HG03103 (cell line): Measurements from ENCODE around the gene EFNA4.

ENCODE experiments used
- ATAC-seq: cut with Tn5 transposase; IDR thresholded peaks from one replicate; pipeline ENCODE4 v1.9.1; 2021; ENCODE audit warnings: low read depth; ENCODE audit not compliant: unreplicated experiment

EFNA4 gene

GRCh38 chr1:155051342-155051776, 12.2 kb upstream of the EFNA4 start:
- ATAC-seq, result no peak

- no peak for ATAC-seq
Measured at GRCh38 chr1:155051777-155052398, 11.7 kb upstream of the EFNA4 start.

- ATAC-seq, result no peak
Measured at GRCh38 chr1:155052439-155053395, 10.8 kb upstream of the EFNA4 start.

- ATAC-seq, result no peak
Measured at GRCh38 chr1:155053531-155054105, 9.9 kb upstream of the EFNA4 start.

- ATAC-seq, result no peak
Measured at GRCh38 chr1:155057104-155057503, 6.4 kb upstream of the EFNA4 start.

- no peak for ATAC-seq
Measured at GRCh38 chr1:155057788-155058211, 5.7 kb upstream of the EFNA4 start.

- ATAC-seq, result no peak
Measured at GRCh38 chr1:155060736-155061135, 2.8 kb upstream of the EFNA4 start.

- ATAC-seq, result no peak
Measured at GRCh38 chr1:155061381-155062150, 2.0 kb upstream of the EFNA4 start.

- ATAC-seq, result no peak
Measured at GRCh38 chr1:155062151-155062686, 1.3 kb upstream of the EFNA4 start.

- ATAC-seq, result no peak
Measured at GRCh38 chr1:155062702-155063411, 683 bp upstream of the EFNA4 start.

- no peak for ATAC-seq
Measured at GRCh38 chr1:155064111-155064831, 731 bp downstream of the EFNA4 start.

GRCh38 chr1:155064832-155065429, 1.4 kb downstream of the EFNA4 start:
- no peak for ATAC-seq

- ATAC-seq, result no peak
Measured at GRCh38 chr1:155066777-155067176, 3.2 kb downstream of the EFNA4 start.

- no peak for ATAC-seq
Measured at GRCh38 chr1:155068599-155068998, 5.1 kb downstream of the EFNA4 start.

GRCh38 chr1:155069551-155070157, 6.1 kb downstream of the EFNA4 start:
- ATAC-seq, result no peak

GRCh38 chr1:155070158-155070621, 6.7 kb downstream of the EFNA4 start:
- ATAC-seq, result no peak

GRCh38 chr1:155070721-155071569, 7.4 kb downstream of the EFNA4 start:
- ATAC-seq, result no peak
